GM13977 (cell line): ENCODE measurements around the gene PDGFA.

ENCODE experiments used
- DNase-seq: peaks from one replicate; pipeline ENCODE4 v3.0.0; 2012; ENCODE audit warnings: low spot score
- in situ Hi-C: fragments of 300-500 bp; cut with MboI; formaldehyde crosslinking; loops from one replicate; pipeline ENCODE4 v1.12.0; 2022; ENCODE audit warnings: low sequenced_read_pairs, low pct_unique_long_range_greater_than_20kb, mixed read lengths, inconsistent platforms; ENCODE audit not compliant: unreplicated experiment
- TF ChIP-seq, protein P1 (sequence below): IDR thresholded peaks from 2 replicates; pipeline ENCODE4 v1.5.1; 2012; ENCODE audit warnings: mild to moderate bottlenecking, control low read depth; ENCODE audit not compliant: insufficient read depth; ENCODE audit errors: extremely low read depth, missing control alignments

Gene PDGFA

DNA sequence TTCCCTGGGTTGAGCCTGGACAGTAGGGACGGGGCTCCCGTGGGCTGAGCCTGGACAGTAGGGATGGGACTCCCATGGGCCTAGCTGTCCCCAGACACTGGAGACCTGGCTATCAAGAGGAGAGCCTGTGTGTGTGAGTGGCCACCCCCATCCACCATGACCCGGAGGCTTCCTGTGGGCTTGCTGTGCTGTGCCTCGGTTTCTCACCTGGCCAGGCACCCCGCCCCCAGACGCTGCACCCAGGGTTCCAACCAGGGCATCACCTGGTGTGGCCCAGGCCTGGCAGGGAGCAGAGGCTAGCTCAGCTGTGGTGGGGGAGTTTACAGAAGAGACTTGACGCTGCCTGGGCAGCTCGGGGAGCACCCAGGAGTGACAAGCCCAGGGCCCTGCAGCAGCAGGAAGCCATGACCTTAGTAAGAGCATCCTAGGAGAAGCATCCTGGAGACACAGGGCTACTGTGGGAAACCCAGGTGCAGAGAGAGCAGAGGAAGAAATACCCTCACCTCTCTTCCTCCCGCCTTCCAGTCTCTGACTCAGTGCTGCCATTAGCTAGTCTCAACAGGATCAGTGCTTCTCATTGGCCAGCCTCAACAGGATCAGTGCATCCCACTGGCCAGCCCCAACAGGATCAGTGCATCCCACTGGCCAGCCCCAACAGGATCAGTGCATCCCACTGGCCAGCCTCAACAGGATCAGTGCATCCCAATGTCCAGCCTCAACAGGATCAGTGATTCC lies 61.0 kb downstream of the PDGFA start:
- DNase-seq: no peak
- in situ Hi-C loops: no loop called here
- TF ChIP-seq, protein P1, sequence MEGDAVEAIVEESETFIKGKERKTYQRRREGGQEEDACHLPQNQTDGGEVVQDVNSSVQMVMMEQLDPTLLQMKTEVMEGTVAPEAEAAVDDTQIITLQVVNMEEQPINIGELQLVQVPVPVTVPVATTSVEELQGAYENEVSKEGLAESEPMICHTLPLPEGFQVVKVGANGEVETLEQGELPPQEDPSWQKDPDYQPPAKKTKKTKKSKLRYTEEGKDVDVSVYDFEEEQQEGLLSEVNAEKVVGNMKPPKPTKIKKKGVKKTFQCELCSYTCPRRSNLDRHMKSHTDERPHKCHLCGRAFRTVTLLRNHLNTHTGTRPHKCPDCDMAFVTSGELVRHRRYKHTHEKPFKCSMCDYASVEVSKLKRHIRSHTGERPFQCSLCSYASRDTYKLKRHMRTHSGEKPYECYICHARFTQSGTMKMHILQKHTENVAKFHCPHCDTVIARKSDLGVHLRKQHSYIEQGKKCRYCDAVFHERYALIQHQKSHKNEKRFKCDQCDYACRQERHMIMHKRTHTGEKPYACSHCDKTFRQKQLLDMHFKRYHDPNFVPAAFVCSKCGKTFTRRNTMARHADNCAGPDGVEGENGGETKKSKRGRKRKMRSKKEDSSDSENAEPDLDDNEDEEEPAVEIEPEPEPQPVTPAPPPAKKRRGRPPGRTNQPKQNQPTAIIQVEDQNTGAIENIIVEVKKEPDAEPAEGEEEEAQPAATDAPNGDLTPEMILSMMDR: no peak

DNA sequence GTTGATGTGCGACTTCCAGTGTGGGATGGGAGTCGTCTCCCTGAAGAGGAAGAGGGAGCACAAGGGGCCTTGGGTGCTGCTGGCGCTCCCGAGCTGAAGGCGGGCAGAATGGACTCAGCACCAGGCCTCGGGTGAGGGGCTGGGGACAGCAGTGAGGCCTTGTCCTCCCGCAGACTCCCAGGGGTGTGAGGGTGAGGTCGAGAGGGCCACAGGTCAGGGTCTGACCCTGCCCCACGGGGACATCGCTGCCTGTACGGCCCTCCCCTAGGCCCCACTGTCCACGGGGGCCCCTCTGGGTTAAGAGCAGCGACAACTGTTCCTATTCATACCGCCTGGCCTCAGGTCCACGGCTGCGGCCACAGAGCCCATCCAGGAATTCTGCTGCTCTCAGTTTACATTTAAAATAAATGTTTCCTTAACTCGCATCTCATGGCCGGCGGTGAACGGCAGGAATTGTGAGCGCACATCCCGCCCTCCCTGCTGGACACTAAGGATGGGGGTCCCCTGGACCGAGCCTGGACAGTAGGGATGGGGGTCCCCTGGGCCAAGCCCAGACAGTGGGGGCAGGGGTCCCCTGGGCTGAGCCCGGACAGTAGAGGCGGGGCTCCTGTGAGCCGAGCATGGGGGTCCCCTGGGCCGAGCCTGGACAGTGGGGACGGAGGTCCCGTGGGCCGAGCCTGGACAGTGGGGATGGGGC lies 61.7 kb downstream of the PDGFA start:
- TF ChIP-seq, protein P1: no peak
- in situ Hi-C loops: no loop called here
- no peak for DNase-seq

DNA sequence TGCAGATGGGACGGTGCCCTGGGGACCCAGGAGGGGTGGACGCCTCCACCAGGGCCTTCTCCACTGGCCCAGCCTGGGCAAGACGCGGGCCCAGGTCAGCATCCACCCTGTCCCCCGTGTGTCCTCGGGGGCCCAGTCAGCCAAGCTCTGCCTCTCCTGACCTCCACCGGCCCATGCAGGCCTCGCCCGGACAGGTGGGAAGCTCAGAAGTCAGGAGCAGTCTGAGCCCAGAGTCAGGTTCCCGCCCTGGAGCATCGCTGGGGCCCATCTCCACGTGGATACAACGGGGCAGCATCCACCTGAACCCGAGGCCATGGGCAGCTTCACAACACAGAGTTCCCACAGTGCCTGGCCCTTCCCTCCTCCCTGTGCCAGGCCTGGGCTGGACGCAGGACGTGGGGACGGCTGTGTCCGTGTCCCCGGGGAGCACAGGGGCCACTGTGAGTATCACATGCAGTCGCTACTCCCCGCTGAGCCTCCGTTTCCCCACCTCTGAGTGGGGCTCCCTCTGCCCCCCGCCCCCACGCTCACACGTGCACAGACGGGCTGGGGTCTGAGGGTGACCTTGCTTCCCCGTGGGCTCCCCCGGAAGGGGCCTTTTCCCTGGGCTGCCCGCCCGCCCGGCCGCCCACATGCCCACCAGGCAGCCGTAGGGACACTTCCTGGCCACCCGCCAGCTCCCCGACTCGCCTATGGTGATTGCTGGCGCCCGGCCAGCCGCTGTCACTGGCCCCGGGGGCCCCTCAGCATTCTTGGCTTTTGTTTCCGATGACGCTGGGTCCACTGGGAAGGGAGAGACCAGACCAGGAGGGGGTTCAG lies 64.3 kb downstream of the PDGFA start:
- in situ Hi-C loops: no loop called here
- DNase-seq: no peak
- TF ChIP-seq, protein P1: no peak

DNA sequence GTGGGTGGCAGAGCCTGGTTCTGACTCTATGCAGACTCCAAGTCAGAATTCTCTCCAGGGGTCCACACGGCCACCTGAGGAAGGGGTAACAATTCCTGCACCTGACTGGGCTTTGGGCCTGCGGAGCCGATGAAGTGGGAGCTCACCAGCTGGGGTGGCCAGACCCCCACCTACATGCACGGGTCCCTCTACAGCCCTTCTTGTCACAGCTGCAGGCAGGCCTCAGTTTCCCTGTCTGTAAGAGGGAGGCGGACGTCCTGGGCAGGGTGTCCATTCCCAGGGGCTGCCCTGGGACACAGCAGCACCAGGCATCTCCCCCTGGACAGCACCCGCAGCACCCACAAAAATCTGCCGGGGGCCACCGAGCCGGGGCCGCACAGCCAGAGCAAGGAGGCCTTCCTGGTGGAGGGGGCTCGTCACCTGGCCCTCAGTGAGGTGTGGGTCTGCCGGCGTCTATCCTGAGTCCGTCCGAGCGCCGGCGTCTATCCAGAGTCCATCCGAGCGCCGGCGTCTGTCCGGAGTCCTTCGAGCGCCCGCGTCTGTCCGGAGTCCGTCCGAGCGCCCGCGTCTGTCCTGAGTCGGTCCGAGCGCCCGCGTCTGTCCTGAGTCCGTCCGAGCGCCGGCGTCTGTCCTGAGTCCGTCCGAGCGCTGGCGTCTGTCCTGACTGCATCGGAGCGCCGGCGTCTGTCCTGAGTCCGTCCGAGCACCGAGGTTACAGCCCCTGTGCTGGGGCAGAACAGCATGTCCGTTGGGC lies 65.1 kb downstream of the PDGFA start:
- TF ChIP-seq, protein P1: no peak
- DNase-seq: no peak
- in situ Hi-C loops: no loop called here

DNA sequence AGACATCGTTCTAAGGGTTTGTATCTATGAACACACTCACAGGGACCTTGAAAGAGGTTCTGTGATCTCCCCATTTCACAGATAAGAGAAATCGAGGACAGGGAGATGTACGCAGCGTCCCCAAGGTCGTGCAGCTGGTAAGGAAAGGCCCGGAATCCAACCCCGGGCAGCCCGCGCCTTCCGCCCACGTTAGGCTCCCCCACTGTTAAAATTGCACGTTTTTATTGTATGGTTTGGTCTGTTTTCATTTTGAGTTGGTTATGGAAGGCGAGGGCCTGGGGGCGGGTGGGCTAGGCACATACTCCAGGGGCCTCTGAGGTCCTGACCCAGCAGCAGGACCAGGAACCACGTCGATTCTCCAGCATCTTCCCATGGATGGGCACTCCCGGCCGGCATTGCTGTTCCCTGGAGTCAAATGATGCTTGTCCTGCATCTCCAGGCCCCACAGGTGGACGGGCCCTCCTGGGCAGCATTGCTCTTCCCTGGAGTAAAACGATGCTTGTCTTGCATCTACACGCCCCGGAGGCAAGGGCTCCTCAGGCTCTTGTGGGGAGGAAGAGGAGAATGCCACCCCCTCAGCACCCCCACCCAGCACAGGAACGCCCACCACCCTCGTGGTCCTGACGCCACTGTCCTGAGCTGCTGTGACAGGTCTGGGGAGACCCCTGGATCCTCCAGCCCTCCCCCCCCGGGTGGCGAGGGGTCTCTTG lies 65.9 kb downstream of the PDGFA start:
- TF ChIP-seq, protein P1: no peak
- in situ Hi-C loops: no loop called here
- DNase-seq: no peak
